RWPE2 (cell line): ENCODE data around the gene KIAA1755.

Experiments
- ATAC-seq: fragments of 200-7000 bp; cut with Tn5 transposase; 3 replicates; pipeline ENCODE4 v1.9.1; 2021; ENCODE audit warnings: low read depth
- DNase-seq: peaks from one replicate; pipeline ENCODE4 v3.0.0-alpha.2; 2020; ENCODE audit warnings: low spot score
- H3K27ac ChIP-seq: fragments of 450-650 bp; 2 replicates; pipeline ENCODE4 v1.5.1; 2017; ENCODE audit warnings: mild to moderate bottlenecking; ENCODE audit not compliant: poor library complexity, severe bottlenecking
- H3K27me3 ChIP-seq: fragments of 250-450 bp; sonication (Bioruptor Pico); 2 replicates; pipeline ENCODE4 v1.5.1; 2021; ENCODE audit warnings: mild to moderate bottlenecking, moderate library complexity; ENCODE audit not compliant: insufficient read depth, poor library complexity, severe bottlenecking
- H3K36me3 ChIP-seq: fragments of 250-450 bp; sonication (Bioruptor Pico); 2 replicates; pipeline ENCODE4 v1.5.1; 2020; ENCODE audit warnings: low read depth, mild to moderate bottlenecking, moderate library complexity
- H3K4me1 ChIP-seq: fragments of 250-450 bp; sonication (Bioruptor Pico); 2 replicates; pipeline ENCODE4 v1.5.1; 2021; ENCODE audit warnings: mild to moderate bottlenecking, moderate library complexity; ENCODE audit not compliant: insufficient read depth, poor library complexity, severe bottlenecking
- H3K4me3 ChIP-seq: fragments of 250-450 bp; sonication (Bioruptor Pico); 2 replicates; pipeline ENCODE4 v1.5.1; 2021; ENCODE audit warnings: mild to moderate bottlenecking, moderate library complexity; ENCODE audit not compliant: severe bottlenecking
- H3K9me3 ChIP-seq: fragments of 250-450 bp; sonication (Bioruptor Pico); 2 replicates; pipeline ENCODE4 v1.5.1; 2021; ENCODE audit warnings: mild to moderate bottlenecking, moderate library complexity; ENCODE audit not compliant: severe bottlenecking
- TF ChIP-seq, protein P1 (sequence below): fragments of 450-650 bp; IDR thresholded peaks from one replicate; pipeline ENCODE4 v1.5.1; 2017; ENCODE audit warnings: mild to moderate bottlenecking, moderate library complexity; ENCODE audit not compliant: poor library complexity, severe bottlenecking

Gene KIAA1755

GRCh38 chr20:38172408-38172807, 88.1 kb downstream of the KIAA1755 start:
- H3K4me3 ChIP-seq: no peak overlapping the region
- H3K4me1 ChIP-seq: peaks cover 46% of the 10 kb centered on the region
- H3K36me3 ChIP-seq: no peaks in the 10 kb centered on the region
- H3K27me3 ChIP-seq: no peaks in the 10 kb centered on the region
- TF ChIP-seq, protein P1, sequence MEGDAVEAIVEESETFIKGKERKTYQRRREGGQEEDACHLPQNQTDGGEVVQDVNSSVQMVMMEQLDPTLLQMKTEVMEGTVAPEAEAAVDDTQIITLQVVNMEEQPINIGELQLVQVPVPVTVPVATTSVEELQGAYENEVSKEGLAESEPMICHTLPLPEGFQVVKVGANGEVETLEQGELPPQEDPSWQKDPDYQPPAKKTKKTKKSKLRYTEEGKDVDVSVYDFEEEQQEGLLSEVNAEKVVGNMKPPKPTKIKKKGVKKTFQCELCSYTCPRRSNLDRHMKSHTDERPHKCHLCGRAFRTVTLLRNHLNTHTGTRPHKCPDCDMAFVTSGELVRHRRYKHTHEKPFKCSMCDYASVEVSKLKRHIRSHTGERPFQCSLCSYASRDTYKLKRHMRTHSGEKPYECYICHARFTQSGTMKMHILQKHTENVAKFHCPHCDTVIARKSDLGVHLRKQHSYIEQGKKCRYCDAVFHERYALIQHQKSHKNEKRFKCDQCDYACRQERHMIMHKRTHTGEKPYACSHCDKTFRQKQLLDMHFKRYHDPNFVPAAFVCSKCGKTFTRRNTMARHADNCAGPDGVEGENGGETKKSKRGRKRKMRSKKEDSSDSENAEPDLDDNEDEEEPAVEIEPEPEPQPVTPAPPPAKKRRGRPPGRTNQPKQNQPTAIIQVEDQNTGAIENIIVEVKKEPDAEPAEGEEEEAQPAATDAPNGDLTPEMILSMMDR: no peak
- DNase-seq: no peak
- no peak for ATAC-seq
- H3K9me3 ChIP-seq: no peaks in the 10 kb centered on the region
- peak overlapping the region; percentile 97 for H3K27ac ChIP-seq

DNA sequence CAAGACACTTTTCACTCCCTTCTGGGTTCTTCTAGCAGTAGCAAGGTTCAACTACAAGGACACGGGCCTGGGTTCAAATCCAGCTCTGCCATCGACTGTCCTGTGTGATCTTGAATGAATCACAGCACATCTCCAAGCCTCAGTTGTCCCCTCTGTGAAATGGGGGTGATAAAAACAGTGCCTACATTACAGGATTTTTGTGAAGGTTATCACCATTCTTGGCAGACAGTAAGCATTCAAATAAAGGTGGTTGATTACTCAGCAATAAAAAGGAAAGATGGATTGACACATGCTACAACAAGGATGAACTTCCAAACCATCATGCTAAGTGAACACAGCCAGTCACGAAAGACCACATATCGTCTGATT, 88.9 kb downstream of the KIAA1755 start:
- DNase-seq (no peak), ATAC-seq (no peak)
- no peaks in the 10 kb centered on the region for H3K36me3 ChIP-seq
- H3K4me1 ChIP-seq: peaks cover 54% of the 10 kb centered on the region
- no peaks in the 10 kb centered on the region for H3K9me3 ChIP-seq
- TF ChIP-seq, protein P1: no peak
- H3K4me3 ChIP-seq: no peak overlapping the region
- H3K27me3 ChIP-seq: no peaks in the 10 kb centered on the region
- peak overlapping the region; percentile 97 for H3K27ac ChIP-seq

DNA sequence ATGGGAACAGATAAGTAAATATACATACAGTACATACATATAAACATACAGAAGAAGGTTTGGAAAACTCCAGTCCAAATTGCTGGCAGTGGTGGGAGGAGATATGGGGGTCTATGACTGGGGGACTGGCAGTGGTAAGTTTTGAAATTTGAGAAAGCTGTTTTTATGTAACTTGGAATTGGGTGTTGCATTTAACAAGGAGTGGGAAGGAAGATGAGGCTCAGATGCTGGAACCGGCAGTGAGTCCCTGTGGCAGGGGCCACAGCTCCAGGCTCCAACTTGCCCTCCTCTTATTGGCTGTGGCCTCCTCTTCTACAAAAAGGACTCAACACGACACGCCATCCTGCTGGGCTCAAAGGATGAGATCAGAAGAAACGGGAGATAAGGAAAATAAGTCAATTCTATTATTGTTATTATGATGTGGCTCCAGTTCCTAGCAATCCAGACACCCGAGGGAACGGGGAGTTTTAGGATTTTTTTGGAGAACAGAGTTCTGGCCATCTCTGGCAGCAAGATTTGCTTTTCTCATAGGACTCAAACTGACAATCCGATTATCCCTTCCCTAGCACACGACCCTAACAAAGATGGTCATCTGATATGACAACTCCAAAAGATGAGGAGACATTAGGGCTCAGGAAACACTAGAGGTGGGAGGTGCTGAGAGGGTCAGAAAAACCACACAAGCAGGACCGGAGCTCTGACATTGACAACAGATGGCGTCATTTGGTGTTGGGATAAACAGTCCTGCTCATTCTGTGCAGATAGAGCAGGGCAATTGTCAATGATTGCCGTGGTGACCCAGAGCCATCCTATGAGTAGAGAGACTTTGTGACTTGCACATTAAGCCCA, 89.5 kb downstream of the KIAA1755 start:
- Histone ChIP-seq H3K36me3 (no peaks in the 10 kb centered on the region), H3K27me3 (no peaks in the 10 kb centered on the region), H3K9me3 (no peaks in the 10 kb centered on the region), H3K4me3 (no peak overlapping the region), H3K4me1 (peaks cover 60% of the 10 kb centered on the region), H3K27ac (peak overlapping the region; percentile 97)
- no peak for ATAC-seq
- TF ChIP-seq, protein P1: no peak
- DNase-seq: no peak

- H3K36me3 ChIP-seq: no peaks in the 10 kb centered on the region
- H3K27me3 ChIP-seq: no peaks in the 10 kb centered on the region
- H3K4me3 ChIP-seq: no peak overlapping the region
- no peaks in the 10 kb centered on the region for H3K9me3 ChIP-seq
- peaks cover 67% of the 10 kb centered on the region for H3K4me1 ChIP-seq
- TF ChIP-seq, protein P1: no peak
- ATAC-seq: no peak
- DNase-seq: no peak
- H3K27ac ChIP-seq: peak overlapping the region; percentile 97
Measured at GRCh38 chr20:38170219-38170825, 90.2 kb downstream of the KIAA1755 start.
